Middle frontal gyrus (tissue), 1 donor: Measurements from ENCODE around the gene HOXB8.

ENCODE experiments used
- DNase-seq: peaks from one replicate; pipeline ENCODE4 v3.0.0-alpha.2; 2015; ENCODE audit warnings: low spot score; ENCODE audit errors: extremely low spot score

Gene HOXB8

DNA sequence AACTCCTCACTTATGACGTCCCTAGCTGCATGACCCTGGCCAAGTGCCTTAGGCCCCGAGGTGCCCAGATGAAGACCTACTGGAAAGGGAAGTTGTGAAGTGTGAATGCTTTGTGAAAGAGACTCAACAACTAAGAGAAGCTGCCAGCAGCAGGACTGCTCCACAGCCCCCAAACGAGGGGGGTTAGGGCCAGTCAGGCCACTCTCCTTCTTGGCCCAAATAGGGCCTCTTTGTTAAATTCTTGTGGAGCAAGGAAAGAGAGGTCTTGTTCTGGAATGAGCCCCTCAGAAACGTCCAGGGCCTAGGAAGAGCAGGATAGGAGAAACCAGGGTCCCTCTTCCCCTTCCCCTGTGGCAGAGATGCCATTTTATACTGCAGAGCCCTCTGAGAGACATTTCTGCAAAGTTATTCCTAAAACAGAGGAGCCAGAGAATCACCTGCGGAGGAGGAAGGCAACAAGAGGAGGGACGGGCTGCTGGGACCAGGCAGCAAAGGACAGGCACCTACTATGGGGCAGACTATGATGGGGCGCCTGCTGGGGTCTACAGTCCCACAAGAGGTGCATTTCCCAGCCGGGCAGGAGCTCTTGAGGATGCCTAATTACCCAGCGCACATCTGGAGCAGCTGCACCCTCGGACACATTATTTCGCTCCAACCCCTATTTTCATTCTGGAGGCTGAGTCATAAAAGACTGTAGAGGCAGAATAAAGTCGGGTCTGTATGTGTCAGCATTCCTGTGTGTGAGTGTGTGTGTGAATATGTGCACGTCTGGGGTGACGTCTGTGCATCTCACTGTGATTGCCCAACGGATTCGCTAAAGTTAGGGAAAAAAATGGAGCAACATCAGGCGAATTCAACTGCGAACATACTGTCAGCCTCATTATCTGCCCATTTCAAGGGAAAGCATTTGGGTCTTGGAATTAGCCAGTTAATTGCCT is 22.5 kb upstream of the HOXB8 start:
- DNase-seq = no peak

DNA sequence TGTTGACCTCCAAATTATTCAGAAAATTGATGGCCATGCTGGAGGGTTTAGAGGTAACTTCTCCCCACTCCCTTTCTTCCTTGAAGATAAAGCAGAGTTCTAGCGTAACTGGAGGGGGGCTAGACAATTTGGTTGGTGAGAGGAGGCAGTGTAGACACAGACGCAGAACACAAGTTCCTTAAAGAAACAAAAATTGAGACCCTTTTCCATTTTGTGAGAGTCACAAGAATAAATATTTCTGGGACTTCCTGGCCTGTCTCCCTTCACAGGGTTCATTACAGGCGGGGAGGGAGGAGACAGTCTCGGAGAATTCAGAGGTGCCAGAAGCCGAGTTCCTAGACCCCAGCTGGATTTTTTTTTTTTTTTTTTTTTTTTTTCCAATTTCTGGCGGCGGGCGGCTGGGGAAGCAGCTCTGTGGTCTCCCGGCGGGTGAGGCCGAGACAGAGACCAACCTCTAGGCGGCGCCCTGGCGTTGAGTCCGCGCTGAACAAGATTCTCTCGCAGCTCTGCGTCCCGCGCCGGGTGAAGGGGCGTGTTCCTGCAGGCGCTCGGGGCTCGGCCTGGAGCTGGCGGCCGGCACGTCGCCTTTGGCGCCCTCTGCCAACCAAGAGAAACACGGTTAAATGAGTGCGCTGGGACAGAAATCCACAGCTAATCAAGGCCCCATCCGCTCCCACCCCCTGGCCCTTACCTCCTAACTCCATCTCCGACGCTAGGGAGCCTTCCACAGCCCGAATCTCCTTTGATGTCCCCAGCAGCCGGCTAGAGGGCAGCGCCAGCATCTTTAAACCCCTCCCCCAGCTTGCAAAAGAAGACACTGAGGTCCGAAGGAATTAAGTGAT is 21.3 kb upstream of the HOXB8 start:
- no peak for DNase-seq

GRCh38 chr17:48634493-48635208 is 19.6 kb upstream of the HOXB8 start:
- DNase-seq = no peak

GRCh38 chr17:48633266-48633677 is 18.2 kb upstream of the HOXB8 start:
- no peak for DNase-seq

DNA sequence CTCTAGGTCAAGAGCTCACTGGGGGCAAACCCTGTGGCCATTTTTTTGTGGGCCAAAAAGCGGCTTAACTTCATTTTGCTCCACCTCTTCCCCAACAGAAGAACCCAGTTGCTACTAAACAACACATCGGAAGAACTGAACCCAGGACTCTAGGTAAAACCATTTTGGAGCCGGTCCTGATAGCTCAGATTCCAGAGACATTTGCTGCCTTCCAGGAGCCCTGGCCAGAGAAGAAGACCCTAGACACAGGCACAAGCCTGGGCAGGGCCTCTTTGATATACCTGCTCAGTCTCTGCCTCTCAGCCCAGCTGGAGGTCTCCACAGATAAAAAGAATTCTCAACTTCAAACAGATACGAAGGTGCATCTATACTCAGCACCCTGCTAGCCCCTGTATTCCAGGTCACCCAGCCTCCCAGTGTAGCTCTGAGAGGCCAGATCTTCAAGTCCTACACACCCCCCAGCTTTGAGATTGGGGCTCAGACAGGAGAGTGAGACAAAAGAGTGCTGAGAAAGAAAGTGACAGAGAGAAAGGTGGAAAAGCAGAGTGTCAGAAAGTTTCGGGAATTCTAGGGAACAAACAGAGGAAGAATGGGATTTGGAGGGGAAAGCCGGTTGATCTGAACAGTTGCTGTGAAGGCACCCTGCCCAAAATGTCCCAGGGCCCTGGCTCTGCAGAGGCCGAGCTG is 17.6 kb upstream of the HOXB8 start:
- no peak for DNase-seq

GRCh38 chr17:48631693-48632578 is 16.8 kb upstream of the HOXB8 start:
- no peak for DNase-seq

GRCh38 chr17:48630925-48631692 is 16.0 kb upstream of the HOXB8 start:
- DNase-seq = no peak

- no peak for DNase-seq
Observed at GRCh38 chr17:48630009-48630924, 15.2 kb upstream of the HOXB8 start.

DNA sequence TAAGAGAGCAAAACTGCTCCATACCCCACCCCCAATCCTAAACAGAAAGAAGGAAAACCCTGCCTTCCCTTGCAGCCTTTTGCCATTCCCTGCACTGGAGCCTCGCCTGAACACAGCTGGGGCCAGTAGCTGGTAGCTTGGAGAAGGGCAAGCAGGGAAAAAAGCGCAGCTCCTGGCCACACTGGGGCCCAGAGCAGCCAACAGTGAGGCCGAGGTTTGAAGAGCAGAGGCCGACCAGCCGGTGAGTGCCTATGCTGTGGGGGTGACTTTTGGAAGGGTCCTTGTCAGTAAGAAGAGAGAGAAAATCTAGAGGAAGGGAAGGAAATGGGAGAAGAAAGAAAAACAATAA is 14.3 kb upstream of the HOXB8 start:
- no peak for DNase-seq

GRCh38 chr17:48628649-48629410 is 13.7 kb upstream of the HOXB8 start:
- no peak for DNase-seq

DNA sequence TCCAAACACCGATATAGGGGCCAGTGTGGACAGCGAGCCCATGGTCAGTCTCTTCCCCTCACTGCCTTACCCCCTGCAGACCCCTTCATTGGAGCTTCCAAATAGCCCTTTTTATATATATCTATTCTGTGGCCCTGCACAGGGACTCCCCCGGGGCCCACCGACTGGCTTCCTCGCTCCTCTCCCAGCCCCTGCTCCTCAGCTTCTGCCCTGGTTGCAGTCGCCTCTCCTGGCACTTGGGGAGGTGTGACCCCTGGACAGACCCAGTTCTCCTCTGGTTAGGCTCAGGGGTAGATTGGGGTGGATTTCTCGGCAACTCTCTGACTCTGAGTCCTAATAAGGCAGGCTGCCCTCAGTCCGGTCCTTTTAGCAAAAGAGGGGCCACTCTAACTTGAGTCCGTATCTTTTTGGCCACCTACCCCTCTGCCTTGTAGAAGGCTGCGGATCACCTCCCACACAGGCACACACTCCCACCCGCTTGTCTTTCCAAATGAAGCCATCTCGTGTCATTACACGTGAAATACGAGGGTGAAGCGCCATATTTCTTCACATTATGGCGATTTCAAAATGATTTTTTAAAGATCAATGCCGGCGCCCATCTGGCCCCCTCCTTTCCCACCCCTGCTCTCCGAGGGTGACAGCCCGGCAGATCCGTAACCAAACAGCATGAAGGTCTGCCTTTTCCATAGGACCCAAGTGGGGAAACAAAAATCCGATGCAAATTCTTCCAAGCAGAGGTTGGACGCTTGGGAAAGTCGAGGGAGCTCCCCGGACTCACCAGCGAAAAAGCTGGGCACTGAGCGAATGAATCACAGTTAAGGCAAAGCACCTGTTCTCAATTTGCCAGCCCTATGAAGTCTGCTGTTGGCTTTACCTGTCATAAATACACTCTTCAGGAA is 12.8 kb upstream of the HOXB8 start:
- no peak for DNase-seq

DNA sequence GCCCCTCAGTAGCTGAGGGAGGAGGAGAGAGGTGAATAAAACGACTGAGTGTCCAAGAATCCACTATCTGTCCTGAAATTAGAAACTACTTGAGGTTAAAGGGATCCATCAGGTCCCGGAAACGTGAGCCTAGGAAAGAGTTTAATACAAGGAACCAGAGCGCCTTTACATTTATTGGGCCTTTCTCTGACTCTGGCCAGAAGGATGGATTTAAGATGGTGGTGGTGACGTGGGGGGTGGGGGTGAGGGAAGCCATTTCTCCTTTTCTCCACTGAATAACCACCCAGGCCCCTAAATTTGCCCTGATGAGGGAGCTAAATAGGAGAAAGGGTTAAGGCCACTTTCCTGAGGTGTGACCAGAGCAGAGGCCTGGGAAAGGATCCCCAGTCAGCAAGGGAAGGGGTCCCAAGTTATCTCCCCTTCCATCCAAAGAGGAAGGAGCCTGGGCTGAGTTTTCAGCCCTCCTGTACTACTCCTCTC is 12.1 kb upstream of the HOXB8 start:
- DNase-seq = no peak

DNA sequence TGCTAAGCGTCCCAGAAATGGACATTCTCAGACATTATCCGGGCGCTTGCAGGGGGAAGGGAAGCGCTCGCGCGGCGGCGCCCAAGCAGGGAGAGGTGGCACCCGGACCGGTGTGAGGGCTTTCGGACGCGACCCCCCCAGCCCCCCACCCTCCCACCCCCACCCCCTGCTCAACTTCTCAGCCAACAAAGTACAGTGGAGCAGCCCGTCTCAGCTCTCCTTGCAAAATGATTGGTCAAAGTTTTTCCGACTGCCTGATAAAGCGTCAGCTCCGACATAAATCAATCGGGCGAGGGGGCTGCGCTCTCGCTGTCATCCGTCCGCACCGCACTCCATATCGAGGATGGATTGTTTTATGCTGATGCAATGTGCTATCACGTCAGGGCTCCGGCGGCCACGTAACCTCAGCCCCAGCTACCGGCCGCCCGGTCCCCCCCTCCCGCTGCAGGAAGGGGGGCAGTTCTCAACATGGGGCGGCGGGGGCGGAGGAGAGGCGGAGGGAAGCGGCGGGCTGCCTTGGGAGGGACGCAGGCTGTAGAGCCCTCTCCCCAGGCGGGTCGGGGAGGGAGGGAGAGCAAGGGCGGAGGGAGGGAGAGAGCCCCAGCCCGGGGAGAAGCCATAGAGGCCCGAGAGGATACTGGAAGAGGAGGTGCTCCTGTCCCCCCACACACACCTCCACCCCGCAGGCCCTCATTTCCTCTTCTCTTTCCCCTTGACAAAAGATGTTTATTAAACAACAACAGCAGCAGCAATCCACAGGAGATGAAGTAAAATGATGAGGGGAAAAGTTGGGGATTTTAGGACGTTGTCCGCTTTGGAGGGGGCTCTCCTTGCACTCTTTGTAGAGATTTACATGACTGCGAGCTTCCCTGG is 11.4 kb upstream of the HOXB8 start, which contains the start of gene HOXB9:
Gene HOXB9, minus strand, starts transcription at position 114 of the 873 bp plus-strand sequence. Its CDS starts 89 bp downstream, at position 25.
- DNase-seq = no peak

- DNase-seq = no peak
Observed at GRCh38 chr17:48625495-48626244, 10.6 kb upstream of the HOXB8 start.
